Spleen (tissue), 7 donors: Measurements from ENCODE around the gene ZBTB49.

Experiments used
- POLR2A ChIP-seq, 3 donors: fragments of 450-650 bp; IDR thresholded peaks; one replicate each; pipeline ENCODE4 v1.5.1; 2017; ENCODE audit warnings: antibody characterized with exemption in 3 of 3, mild to moderate bottlenecking in 1 of 3
- POLR2AphosphoS5 ChIP-seq, 3 donors: sonication (generic); formaldehyde crosslinking; IDR thresholded peaks; one replicate each; pipeline ENCODE4 v1.5.1; 2017; ENCODE audit warnings: antibody characterized with exemption in 3 of 3
- TF ChIP-seq, protein P1 (sequence below), 11 experiments: fragments of 200-600 bp in 7 of 11; fragments of 450-650 bp in 4 of 11; sonication (generic) in 4 of 11; IDR thresholded peaks in 8 of 11; conservative IDR thresholded peaks in 3 of 11; 1 replicate in 7 of 11; 2 replicates in 4 of 11; pipeline versions ENCODE4 v1.4.0 to v1.8.0; 2016 to 2021; ENCODE audit warnings: antibody characterized with exemption in 11 of 11, inconsistent platforms in 4 of 11, mild to moderate bottlenecking in 1 of 11
- donor health status: DM: no; HTN: no; CAD: no; lungs with moderate emphysema.
- donor health status: DM: no; HTN: no; CAD: no.
- donor health status: DM: no; HTN: no; CAD: no.

- TF ChIP-seq, protein P1, sequence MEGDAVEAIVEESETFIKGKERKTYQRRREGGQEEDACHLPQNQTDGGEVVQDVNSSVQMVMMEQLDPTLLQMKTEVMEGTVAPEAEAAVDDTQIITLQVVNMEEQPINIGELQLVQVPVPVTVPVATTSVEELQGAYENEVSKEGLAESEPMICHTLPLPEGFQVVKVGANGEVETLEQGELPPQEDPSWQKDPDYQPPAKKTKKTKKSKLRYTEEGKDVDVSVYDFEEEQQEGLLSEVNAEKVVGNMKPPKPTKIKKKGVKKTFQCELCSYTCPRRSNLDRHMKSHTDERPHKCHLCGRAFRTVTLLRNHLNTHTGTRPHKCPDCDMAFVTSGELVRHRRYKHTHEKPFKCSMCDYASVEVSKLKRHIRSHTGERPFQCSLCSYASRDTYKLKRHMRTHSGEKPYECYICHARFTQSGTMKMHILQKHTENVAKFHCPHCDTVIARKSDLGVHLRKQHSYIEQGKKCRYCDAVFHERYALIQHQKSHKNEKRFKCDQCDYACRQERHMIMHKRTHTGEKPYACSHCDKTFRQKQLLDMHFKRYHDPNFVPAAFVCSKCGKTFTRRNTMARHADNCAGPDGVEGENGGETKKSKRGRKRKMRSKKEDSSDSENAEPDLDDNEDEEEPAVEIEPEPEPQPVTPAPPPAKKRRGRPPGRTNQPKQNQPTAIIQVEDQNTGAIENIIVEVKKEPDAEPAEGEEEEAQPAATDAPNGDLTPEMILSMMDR (IDR thresholded peaks at IDR 0.05 in 8 of 11, conservative IDR thresholded peaks at IDR 0.05 in 3 of 11) = no peak
- no peak for TF ChIP-seq POLR2A (IDR thresholded peaks at IDR 0.05)
- no peak for TF ChIP-seq POLR2AphosphoS5 (IDR thresholded peaks at IDR 0.05)
These were observed 71.8 kb downstream of the ZBTB49 start for GRCh38 chr4:4361883-4362282.
